ENCODE data around the gene IFT88.

- TF ChIP-seq ZNF274 (IDR thresholded peaks at IDR 0.05; ENCODE audit: low read depth, low read length) (no peak), YY1 (IDR thresholded peaks at IDR 0.05; ENCODE audit: insufficient read depth, insufficient read length) (no peak), SUZ12 (IDR thresholded peaks at IDR 0.05; ENCODE audit: extremely low read depth, insufficient read depth, insufficient read length) (no peak)
These were observed 105.8 kb downstream of the IFT88 start for GRCh38 chr13:20672772-20673171.
